OCI-M2 (cell line): ENCODE results near the gene BCAN.

Experiments used
- DNase-seq: peaks from one replicate; lab custom pipeline; 2025; ENCODE audit not compliant: unreplicated experiment; lab: John Stamatoyannopoulos, UW

Gene BCAN

GRCh38 chr1:156659988-156660751 is 18.3 kb downstream of the BCAN start:
- DNase-seq: no peak

GRCh38 chr1:156660752-156661112 is 18.8 kb downstream of the BCAN start:
- no peak for DNase-seq

- DNase-seq: no peak
These were observed 20.3 kb downstream of the BCAN start for GRCh38 chr1:156662005-156662799.

- no peak for DNase-seq
These were observed 20.8 kb downstream of the BCAN start for GRCh38 chr1:156662800-156663055.

GRCh38 chr1:156663178-156663577 is 21.3 kb downstream of the BCAN start:
- no peak for DNase-seq

GRCh38 chr1:156664046-156664766 is 22.3 kb downstream of the BCAN start:
- DNase-seq: no peak

GRCh38 chr1:156664767-156665411 is 23.0 kb downstream of the BCAN start:
- DNase-seq: no peak

- DNase-seq: no peak
These were observed 23.6 kb downstream of the BCAN start for GRCh38 chr1:156665539-156665938.

- DNase-seq: no peak
These were observed 25.1 kb downstream of the BCAN start for GRCh38 chr1:156666862-156667609.

- DNase-seq: no peak
These were observed 25.7 kb downstream of the BCAN start for GRCh38 chr1:156667610-156667967.

GRCh38 chr1:156667968-156668709 is 26.2 kb downstream of the BCAN start:
- DNase-seq: no peak

- no peak for DNase-seq
These were observed 27.1 kb downstream of the BCAN start for GRCh38 chr1:156668801-156669637.

GRCh38 chr1:156669794-156670193 is 27.9 kb downstream of the BCAN start:
- no peak for DNase-seq

- no peak for DNase-seq
These were observed 28.4 kb downstream of the BCAN start for GRCh38 chr1:156670359-156670758.

- DNase-seq: no peak
These were observed 28.9 kb downstream of the BCAN start for GRCh38 chr1:156670791-156671190.

GRCh38 chr1:156671804-156672203 is 29.9 kb downstream of the BCAN start:
- DNase-seq: no peak

- no peak for DNase-seq
These were observed 31.6 kb downstream of the BCAN start for GRCh38 chr1:156673387-156674121.

- no peak for DNase-seq
These were observed 33.5 kb downstream of the BCAN start for GRCh38 chr1:156675210-156676113.
